HG03460 (cell line): ENCODE data around the gene NEK4.

ENCODE experiments used
- ATAC-seq: cut with Tn5 transposase; IDR thresholded peaks from one replicate; pipeline ENCODE4 v1.9.1; 2021; ENCODE audit not compliant: unreplicated experiment

The NEK4 gene

DNA sequence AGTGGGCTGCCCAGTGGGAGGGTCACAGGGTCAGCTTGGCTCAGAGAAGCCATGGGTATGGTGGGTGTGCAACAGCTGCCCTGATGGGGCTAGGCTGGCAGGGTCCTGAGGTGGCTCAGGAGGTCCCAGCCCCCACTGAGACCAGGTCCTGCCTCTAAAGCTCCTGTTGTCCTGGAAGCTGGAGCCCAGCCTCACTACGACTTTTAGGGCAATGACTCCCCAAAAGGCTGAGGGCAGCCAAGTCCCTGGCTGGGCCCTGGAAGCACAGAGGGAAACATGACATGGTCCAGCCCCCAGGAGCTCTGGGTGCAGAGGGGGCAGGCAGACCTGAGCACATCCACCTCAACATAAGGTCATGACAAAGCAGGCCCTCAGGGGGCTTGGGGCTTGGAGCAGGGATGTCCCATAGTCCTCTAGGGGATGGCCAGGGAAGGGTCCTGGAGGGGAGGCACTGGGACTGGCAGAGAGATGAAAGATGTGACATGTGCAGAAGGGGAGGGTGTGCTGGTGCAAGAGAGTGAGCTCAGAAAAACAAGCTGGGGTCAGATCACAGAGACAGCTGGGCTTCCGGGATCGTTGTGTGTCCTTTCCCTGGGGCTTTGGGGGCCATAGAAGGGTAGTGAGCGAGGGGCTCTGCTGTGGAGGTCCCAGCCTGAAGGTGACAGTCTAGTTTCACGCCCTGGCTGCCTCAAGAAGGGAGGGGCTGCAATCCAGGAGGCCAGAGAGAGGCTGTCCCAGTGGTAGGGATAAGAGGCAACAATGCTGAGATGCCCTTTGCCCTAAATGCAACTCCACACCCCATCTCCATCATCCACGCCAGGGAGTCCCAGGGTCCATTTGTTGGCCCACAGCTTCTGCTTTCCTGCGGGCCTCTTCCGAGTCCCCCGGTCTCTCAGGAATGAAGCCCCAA is 23.2 kb upstream of the NEK4 start:
- no peak for ATAC-seq

DNA sequence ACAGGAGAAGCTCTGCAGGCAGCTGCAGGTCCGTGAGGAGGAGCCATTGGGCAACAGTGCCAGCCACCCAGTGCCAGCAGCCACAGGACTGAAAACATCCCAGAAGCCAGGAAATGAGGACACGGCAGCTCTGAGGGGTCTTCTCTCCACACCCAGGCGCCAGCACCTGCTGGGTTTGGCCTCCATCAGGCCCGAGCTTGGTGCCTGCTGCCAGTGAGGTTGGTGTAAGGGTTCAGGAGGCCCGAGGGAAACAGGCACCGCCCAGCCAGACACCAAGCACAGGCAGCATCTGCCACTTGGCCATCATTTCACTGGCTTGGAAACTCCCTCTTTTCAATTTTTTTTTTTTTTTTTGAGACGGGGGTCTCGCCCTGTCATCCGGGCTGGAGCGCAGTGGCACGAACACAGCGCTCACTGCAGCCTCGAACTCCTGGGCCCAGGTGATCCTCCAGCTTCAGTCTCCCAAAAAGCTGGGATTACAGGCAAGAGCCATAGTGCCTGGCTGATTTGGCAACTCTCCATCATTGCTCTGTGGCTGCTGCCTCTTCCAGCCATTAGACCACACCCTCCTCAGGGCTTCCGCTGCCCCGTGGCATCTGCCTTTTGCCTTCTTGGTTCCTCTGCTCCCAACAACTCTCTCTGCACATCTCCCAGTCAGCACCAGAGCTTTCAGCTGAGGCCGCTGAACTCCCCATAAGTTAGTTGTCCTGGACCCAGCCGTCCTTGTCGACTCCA is 22.4 kb upstream of the NEK4 start:
- ATAC-seq = no peak

DNA sequence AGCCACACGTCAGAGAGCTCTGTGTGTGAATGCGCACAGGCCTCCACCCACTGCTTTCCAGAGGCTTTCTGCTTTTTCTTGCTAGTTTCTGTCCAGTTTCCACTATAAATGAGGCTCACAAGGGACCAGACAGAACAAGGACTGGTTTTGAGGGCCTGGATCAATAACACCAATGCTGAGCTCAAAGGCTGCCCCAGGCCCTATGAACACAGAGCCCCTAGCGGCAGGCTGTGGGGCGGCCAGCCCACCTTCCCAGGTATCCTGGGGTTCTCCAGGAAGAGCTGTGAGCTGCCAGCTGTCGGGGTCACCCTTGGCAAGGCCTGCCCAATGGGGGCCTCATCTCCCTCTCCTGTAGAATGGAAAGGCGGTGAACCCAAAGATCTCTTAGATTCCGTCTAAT is 21.7 kb upstream of the NEK4 start:
- no peak for ATAC-seq

DNA sequence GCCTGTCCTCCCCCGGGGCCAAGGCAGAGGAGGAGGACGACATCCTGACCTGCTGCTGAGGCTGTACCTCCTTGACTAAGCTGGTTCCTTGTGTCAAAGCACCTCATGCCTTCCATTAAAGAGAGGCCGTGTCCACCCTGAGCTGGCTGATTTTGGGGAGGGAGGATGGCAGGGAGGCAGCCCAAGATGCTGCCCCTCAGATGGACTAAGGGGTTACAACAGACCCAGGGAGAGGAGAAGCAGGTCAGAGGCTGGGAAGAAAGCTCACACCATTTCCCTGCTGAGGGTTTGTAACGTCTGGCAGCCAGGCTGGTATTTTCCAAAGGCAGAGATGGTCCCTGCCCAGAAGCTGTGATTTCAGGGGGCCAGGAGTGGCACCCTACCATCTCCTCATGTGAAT is 21.2 kb upstream of the NEK4 start:
- no peak for ATAC-seq

DNA sequence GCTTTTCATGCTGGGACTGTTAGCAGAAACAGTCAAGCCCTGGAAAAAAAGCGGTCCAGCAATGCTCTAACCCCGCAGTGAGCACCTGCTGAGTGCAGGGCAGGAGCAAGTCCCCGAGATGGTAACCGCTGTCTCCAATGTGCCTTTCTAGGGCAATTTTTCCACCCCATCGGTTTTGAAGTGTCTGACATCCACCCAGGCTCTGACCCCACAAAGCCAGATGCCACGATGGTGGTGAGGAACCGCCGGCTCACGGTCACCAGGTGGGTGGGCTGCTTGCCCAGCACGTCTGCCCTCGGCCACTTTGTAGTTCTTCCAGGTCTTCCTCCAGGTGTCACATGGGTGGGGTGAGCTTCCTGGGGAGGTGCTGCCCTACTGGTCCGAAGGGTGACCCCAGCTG is 20.6 kb upstream of the NEK4 start:
- no peak for ATAC-seq

DNA sequence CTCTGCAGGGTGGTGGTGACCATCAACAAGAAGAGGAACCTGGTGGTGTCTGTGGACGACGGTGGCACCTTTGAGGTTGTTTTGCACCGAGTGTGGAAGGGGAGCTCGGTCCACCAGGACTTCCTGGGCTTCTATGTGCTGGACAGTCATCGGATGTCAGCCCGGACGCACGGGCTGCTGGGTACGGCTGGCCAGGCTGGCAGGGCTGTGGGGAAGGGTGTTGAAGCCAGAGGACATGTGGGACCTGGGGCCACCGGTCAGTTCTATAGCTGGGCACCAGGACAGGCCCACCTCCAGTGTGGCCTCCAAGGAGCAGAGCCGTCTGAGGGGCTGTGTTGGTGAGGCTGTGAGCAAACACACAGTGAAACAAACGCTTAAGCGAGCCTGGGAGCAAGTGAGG is 20.0 kb upstream of the NEK4 start:
- no peak for ATAC-seq

DNA sequence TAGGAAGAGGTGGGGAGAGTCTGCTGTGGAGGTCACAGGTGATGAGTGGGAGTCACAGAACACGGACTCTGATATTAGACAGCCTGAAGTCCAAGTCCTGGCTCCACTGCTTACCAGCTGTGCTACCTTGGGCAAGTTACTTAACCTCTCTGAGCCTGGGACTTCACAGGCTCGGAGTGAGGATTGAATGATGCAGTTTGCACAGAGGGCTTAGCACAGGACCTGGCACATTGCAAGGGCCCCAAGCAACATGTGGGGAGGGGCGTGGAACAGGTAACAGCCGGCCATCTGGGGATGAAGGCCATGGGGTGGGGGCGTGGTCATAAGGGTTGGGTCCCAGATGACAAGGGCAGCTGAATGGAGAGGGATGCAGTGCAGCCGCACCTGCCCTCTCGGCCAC is 19.6 kb upstream of the NEK4 start:
- ATAC-seq = no peak

DNA sequence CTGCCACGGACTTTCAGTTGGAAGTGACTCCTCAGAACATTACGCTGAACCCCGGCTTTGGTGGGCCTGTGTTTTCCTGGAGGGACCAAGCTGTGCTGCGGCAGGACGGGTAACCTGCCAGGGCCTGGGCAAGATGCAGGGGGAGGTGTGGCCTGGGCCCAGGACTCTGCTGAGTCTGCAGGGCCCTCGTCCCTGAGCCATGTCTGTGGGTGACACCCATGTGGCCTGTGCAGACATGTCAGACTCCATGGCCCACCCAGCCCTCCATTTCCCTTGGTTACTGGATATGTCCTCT is 19.0 kb upstream of the NEK4 start:
- ATAC-seq = no peak

DNA sequence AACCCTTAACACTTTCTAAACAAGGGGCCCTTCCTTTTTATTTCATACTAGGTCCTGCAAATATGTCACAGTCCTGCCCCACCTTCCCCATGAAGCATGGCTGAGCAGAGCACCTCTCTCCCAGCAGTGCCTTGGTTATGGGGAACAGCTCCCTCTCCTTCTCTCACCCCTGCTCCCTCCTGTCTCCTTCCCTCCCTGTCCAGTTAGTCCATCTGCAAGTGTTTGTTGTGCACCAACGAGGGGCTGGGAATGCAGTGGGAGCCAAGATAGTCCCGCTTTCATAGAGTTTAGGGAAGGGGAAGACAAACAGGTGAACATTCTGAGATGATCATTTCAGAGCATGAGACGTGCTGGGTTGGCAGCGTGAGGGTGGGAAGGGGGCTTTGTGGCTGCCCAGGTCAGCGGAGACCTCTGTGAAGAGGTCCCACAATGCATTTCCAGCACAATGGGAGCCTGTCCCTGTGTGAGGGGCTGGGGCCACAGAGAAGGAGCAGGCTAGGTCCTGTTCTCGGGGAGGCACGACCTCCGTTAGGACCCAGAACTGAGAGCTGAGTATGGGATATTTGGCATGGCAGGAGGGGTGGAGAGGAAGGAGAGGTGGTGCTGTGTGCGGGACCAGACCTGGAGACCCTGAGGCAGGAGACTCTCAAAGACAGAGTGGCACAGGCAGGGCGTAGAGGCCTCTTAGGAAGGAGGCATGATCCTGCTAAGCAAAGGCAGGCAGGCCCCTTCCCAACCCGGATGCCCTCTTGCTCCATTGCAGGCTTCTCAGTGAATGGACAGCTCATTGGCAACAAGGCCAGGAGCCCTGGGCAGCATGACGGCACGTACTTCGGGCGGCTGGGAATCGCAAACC is 18.4 kb upstream of the NEK4 start:
- ATAC-seq = no peak

DNA sequence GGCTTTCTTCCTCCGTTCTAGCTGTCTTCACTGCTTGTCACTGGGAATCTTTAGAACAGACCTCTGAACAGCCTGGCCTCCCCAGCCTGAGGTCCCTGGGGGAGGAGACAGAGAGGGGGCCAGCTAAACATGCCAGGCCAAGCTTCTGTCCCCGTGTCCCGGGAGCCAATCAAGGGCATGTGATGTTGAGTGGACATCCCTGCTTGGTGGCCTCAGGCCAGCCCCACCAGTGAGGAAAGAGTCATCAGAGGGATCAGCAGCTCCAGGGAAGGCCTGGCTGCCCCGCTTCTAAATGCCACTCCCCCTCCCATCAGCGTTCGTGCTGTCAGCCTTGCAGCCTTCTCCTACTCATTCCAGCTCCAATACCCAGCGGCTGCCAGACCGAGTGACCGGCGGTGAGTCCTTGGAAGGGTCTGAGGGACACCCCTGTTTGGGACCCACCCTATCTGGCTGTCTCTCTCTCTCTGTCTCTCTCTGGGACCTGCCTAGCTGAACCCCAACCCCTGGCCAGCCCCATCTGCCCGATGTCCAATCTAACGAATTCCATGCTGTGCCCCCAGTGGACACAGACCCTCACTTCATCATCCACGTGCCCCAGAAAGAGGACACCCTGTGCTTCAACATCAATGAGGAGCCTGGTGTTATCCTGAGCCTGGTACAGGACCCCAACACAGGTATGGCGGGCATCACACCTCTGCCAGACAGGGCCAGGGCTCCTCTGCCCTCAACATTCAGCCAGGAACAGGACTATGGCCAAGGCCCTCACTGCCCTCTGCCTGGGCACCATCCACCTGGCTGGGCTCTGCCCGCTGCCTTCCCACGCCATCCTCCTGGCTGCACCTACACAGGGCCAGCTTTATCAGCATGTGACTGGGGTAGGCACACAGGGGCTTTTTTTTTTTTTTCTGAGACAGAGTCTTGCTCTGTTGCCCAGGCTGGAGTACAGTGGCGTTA is 17.2 kb upstream of the NEK4 start:
- no peak for ATAC-seq

DNA sequence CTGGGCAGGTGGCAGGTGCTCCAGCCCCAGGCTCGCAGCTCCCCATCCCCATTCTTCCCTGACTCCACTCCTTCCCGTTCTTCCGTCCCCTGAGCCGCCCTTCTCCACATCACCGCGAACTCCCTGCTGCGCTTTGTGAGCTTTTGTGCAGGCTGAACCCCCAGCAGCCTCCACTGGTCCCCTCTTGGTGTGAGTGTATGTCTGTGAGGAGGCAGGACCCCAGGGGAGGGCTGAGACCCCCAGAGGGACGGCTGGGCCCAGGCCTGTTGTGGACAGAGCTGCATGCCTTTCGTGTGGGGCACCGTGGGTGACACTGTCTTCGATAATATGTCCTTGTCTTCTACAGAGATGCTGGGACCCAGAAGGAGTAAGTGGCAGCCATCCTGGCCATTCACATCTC is 16.5 kb upstream of the NEK4 start:
- no peak for ATAC-seq

DNA sequence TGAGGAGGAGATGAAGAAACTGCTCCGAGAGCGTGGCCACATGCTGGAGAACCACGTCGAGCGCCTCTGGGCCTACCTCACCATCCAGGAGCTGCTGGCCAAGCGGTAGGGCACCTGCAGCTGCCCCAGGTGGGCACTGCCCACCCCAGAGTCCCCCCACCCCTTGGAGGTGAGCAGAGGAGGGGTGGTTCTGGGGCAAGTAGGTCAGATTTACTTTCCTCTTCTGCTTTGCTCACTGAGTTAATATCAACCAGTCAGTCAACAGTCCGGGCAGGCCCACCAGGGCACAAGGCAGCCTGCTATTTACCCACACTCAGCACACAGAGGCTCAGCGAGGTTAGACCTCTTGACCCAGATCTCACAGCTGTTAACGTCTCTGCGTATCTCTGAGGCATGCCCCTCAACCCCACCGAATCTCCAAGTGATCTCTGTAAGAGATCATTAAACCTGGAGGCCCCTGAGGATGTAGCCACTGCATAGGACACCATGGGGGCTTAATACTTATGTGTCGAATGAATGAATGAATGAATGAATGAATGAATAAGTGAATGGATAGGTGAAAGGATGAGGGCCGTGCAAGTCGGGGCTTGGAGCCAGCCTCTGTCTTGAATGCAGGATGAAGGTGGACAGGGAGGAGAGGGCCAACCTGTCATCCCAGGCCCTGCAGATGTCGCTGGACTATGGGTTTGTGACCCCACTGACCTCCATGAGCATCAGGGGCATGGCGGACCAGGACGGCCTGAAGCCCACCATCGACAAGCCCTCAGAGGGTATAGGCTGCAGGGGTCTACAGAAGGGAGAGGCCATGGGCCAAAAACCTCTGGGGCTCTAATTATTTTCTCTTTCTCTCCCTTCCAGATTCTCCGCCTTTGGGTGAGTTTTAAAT is 15.8 kb upstream of the NEK4 start:
- ATAC-seq = no peak

DNA sequence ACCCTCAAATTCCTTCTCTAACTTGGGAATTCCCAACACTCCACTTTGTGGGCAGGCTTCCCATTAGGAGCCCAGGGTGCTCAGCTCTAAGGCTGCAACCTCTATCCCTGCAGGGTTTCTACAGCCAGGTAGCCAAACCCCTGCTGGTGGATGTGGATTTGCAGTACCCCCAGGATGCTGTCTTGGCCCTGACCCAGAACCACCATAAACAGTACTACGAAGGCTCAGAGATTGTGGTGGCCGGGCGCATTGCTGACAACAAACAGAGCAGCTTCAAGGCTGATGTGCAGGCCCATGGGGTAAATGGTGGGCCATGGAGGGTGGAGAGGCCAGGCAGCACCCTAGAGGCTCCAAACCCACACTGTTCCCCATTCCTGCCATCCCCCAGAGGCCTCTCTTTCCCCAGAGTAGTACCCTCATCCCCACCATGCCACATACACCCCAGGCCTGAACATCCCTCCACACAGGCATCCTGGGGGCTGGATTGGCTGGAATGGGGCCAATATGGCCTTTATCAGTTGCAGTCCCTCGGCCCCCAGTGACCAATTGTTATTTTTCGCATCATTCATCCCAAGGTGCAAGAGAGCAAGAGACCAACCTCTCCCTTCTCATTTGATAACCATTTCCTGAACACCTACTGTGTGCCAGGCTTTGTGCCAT is 14.3 kb upstream of the NEK4 start:
- no peak for ATAC-seq

DNA sequence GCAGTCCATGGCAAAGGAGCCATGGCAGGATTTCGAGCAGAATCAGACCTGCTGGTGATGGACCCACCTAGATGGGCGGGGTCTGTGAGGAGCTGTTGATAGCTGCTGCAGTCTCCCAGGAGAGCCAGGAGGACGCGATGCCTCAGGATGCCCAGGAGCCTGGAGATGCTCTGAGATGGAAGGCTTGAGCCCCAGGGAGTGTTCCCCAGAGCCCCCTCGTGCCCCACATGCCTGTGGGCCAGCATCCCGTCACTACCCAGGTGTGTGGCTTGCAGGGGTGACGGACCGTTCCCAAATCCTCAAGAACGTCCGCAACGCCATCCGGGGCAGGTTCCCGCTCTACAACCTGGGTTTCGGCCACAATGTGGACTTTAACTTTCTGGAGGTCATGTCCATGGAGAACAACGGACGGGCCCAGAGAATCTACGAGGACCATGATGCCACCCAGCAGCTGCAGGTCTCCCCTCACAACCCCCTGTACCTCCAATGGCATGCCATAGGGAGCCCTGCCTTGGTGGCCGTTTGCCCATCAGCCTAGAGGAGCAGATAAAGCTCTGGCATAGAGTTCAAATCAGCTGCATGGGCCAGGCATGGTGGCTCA is 13.4 kb upstream of the NEK4 start:
- no peak for ATAC-seq

DNA sequence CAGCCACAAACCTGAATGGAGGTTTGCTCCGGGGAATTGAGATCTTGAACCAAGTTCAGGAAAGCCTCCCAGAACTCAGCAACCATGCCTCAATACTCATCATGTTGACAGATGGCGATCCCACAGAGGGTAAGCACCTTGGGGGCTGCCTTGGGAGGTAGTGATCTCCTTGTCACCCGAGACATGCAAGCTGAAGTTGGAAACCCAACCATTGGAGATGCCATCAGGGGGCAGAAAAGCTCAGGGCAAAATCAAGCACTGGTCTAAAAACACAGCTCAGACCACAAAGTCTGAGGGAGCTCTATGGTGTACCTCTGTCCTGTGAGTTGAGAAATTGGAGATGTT is 12.4 kb upstream of the NEK4 start:
- ATAC-seq = no peak

DNA sequence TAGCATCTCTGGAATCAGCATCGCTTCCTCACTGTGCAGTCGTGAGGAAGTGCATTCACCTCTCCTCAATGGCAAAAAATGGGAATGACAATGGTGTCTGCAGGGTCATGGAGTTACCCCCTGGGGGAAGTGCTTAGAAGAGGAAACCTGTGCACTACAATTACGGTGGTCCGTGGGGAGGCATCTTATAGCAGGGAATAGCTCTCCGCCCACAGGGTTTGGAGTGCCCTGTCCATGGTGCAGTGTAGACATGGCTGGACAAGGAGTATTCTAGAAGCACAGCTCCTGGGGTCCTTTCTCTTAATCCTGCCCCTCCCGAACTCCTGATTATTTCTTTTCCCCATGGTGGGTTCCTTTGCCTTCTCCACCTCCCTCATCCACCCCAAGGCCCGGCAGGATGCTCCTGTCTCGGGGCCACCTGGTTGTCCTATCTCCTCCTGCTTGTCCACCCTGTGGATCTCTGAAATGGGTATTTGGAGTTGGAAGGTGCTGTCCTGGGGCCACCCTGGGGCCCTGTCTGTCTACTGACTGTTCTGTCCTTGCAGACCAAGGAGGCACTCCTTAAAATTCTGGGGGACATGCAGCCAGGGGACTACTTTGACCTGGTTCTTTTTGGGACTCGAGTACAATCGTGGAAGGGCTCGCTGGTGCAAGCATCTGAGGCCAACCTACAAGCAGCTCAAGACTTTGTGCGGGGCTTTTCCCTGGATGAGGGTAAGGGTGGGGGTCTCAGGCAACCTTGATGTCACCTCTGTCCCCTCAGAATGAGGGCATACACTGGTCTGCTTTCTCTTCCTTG is 11.9 kb upstream of the NEK4 start:
- ATAC-seq = no peak

DNA sequence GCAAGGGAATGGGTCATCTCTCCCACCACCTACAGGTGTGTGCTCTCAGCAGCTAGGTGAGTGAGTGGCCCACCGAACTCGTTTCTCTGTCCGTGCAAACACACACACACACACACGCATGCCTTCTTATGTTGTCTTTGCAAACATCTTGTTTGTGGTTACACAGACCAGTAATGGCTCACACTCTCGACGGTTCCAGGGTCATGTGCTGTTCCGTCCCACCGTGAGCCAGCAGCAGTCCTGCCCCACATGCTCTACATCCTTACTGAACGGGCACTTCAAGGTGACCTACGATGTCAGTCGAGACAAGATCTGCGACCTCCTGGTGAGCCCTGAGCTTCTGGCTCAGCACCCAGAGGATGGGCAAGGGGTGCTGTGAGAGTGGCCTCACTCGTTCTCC is 11.0 kb upstream of the NEK4 start:
- no peak for ATAC-seq
